GM20000 (cell line): ENCODE data around the gene SLC25A38.
A peak's percentile ranks its signal among the peaks of the same experiment; 100 is the strongest.

Source experiments
- DNase-seq: peaks from one replicate; pipeline ENCODE4 v3.0.0; 2012; ENCODE audit warnings: low spot score
- CTCF ChIP-seq: IDR thresholded peaks from 2 replicates; pipeline ENCODE4 v1.5.1; 2012; ENCODE audit warnings: mild to moderate bottlenecking, control low read depth; ENCODE audit errors: extremely low read depth, missing control alignments

SLC25A38 gene

GRCh38 chr3:39378957-39379777 is 4.0 kb upstream of the SLC25A38 start:
- no peak for DNase-seq
- TF ChIP-seq CTCF: no peak

- TF ChIP-seq CTCF: no peak
- DNase-seq: no peak
These were observed 3.4 kb upstream of the SLC25A38 start for GRCh38 chr3:39379778-39380155.

GRCh38 chr3:39381432-39381831 is 1.7 kb upstream of the SLC25A38 start:
- TF ChIP-seq CTCF: no peak
- no peak for DNase-seq

GRCh38 chr3:39383881-39384664 is 903 bp downstream of the SLC25A38 start:
- no peak for TF ChIP-seq CTCF
- DNase-seq: peak; percentile 96

- no peak for DNase-seq
- TF ChIP-seq CTCF: no peak
These were observed 1.5 kb downstream of the SLC25A38 start for GRCh38 chr3:39384665-39385000.

- no peak for TF ChIP-seq CTCF
These were observed 2.4 kb downstream of the SLC25A38 start for GRCh38 chr3:39385456-39386090.

GRCh38 chr3:39386318-39386717 is 3.1 kb downstream of the SLC25A38 start:
- TF ChIP-seq CTCF: no peak
- DNase-seq: no peak

More at GRCh38 chr3:39385456-39386090, 2.4 kb downstream of the SLC25A38 start:
- no peak for DNase-seq
